Measurements from ENCODE around the gene NFIC. TPM values are rescaled to one million over a fixed set of nuclear protein-coding genes. Genes with fewer than 3 reads are reported as not detected.
A peak's percentile ranks its signal among the peaks of the same experiment; 100 is the strongest.

NFIC gene
- total RNA-seq, 1 donor from 2014 or later: 254 TPM

DNA sequence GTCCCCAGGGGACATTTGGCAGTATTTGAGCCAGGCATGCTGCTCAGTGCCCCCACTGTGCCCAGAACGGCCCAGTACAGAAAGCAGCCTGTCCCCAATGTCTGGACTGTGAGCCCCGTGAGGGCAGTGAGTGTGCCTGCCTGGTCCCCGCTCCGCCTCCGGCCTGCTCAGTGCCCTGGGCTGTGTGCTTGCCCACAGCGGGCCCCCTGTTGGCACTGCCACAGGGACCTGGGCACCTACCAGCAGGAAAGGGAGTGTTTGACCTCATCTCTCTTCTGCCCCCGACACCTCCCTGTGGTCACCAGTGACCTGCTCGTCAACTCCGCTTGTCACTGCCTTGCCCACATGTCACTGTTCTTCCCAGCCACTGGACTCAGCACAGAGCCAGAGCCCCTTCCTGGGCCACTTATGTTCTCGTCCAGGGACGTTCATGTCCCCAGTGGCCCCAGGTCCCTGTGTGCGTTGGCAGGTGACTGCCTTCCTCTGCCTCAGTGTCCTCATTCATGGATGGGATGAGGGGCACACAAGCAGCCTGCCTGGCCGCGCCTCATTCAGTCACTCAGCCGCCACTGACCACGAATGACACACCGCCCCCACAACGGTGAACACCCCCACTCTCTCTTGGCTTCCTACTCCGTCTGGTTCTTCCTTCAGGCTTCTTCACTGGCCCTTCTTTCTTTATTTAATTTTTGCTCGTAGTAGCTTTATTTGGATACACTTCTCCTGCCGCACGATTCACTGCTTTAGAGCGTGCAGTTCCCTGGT, 142.6 kb downstream of the NFIC start:
- no peak for DNase-seq (ENCODE audit: low spot score)

GRCh38 chr19:3509566-3509989, 143.2 kb downstream of the NFIC start:
- DNase-seq (ENCODE audit: low spot score): no peak

GRCh38 chr19:3510727-3511126, 144.3 kb downstream of the NFIC start:
- DNase-seq (ENCODE audit: low spot score): no peak

GRCh38 chr19:3511506-3512251, 145.3 kb downstream of the NFIC start:
- DNase-seq (ENCODE audit: low spot score): no peak

GRCh38 chr19:3512562-3513228, 146.3 kb downstream of the NFIC start:
- DNase-seq (ENCODE audit: low spot score): no peak

DNA sequence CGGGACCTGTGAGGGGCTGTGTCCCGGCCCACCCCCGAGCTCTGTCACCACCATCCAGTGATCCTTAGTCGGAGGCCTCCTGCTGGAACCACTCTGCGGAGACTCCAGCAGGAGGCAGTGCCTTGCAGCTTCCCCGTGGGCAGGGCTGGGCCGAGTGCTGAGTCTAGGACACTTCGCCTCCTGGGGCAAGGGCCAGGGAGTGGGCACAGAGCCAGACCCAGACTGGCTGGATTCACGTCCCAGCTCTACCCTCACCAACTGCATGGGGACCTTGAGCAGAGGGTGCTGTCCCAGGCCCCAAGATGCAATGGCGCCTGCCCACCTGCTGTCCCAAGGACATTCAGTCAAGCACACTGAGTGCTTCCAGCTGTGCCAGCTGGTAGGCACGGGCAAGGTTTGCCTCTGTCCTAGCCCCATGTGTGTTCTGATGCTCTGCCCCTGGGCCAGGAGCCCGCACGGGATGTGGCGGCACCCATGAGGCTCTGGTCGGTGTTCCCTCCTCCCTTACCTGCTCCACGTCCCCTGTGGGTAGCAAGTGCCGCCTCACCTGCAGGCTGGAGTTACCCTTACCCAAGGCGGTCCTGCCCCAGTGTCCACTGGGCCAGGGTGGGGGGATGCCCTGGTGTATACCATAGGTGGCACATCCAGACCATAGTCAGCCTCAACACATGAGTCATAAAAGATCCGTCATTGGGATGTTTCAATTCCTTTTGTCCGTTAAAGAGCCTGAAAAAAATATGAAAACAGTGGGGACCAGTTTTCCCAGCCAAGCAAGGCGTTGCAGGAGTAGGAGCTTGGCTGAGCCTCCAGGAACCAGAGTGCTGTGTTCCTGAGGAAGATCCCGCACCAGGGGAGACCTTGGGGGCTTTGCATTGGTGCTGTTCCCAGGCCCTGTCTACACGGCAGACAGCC, 147.1 kb downstream of the NFIC start:
- DNase-seq (ENCODE audit: low spot score): no peak

DNA sequence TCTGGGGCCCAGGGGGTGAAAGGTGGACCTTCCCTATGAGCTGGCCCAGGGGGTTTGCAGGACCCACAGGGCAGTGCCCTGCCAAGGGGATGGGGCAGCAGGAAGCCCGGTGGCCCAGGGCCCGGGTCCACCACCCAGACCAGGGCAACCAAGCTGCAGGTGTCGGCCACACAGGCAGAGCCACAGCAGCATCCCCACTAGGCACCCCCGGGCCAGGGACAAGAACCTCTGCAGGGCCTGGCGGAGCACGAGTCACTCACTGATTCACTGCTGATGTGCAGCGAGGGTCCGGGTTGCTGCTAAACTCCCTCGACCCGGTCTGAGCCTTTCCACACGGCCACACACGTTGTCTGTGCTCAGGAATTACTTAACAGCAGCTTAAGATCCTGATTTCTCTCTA, 148.5 kb downstream of the NFIC start:
- DNase-seq (ENCODE audit: low spot score): no peak

DNA sequence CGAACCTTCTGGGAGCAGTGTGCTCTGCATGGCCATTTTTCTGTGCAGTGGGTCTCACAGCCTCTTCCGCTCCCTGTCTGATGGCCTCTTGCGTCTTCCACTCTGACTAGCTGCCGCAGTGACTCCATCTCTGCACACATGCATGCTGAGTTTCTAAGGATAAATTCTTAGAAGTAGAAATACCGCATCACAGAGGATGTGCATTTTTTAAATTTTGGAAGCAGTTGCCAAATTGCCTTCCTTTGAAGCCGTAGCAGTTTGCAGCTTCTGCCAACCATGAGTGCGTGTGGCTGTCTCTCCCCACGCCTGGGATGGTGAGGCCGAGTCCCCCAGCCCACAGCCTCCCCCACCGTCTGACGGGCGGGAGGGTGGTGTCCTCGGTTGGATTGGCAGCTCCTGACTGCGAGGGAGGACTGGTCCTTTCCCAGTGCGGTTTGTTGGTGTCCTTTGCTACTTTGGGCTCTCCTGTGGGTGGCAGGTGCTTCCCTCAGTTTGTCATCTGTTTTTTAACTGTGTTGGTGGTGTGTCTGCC, 149.6 kb downstream of the NFIC start:
- DNase-seq (ENCODE audit: low spot score): no peak

DNA sequence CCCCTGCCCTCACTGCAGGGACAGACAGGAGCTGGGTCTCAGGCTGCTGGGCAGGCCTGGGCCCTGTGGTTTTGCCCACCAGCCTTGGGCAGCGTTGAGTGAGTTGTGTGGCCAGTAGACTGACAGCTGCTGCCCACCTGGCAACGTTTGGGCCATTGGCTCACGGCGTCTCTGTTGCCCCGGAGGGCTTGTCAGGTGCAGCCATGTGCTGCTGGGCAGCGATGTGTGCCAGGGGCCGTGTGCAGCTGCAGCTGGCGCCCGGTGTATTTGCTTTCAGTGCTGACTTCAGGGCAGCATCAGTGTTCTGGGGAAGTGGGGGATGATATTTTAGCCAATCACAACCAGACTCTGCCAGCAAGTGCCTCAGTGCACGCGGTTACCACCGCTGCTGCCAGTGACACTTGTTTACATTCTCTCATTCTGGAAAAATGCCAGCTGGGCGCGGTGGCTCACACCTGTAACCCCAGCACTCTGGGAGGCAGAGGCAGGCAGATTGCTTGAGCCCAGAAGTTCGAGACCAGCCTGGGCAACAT, 150.4 kb downstream of the NFIC start:
- peak; percentile 62 for DNase-seq (ENCODE audit: low spot score)

GRCh38 chr19:3517638-3518037, 151.3 kb downstream of the NFIC start:
- no peak for DNase-seq (ENCODE audit: low spot score)

GRCh38 chr19:3518255-3518654, 151.9 kb downstream of the NFIC start:
- no peak for DNase-seq (ENCODE audit: low spot score)

GRCh38 chr19:3518659-3519058, 152.3 kb downstream of the NFIC start:
- DNase-seq (ENCODE audit: low spot score): no peak

Other genes starting within 250 kb of the NFIC start
- 6.4 TPM for gene GNA15, start 230.6 kb upstream of the NFIC start, total RNA-seq
- 2.4 TPM for gene S1PR4, start 187.8 kb upstream of the NFIC start, total RNA-seq
- 44.9 TPM for gene NCLN, start 180.7 kb upstream of the NFIC start, total RNA-seq
- 0.49 TPM for gene CELF5, start 141.9 kb upstream of the NFIC start, total RNA-seq
- 712 TPM for gene SMIM24, start 113.9 kb downstream of the NFIC start, total RNA-seq
- gene SMIM44, start 116.9 kb downstream of the NFIC start, total RNA-seq: 3.7 TPM
- gene DOHH, start 134.1 kb downstream of the NFIC start, total RNA-seq: 11.6 TPM
- 84.7 TPM for gene FZR1, start 139.7 kb downstream of the NFIC start, total RNA-seq
- 10.3 TPM for gene TEKTIP1, start 172.6 kb downstream of the NFIC start, total RNA-seq
- 64.1 TPM for gene MFSD12, start 191.0 kb downstream of the NFIC start, total RNA-seq
- gene HMG20B, start 206.4 kb downstream of the NFIC start, total RNA-seq: 100 TPM
- 1.3 TPM for gene GIPC3, start 218.9 kb downstream of the NFIC start, total RNA-seq
- gene TBXA2R, start 240.3 kb downstream of the NFIC start, total RNA-seq: 4.9 TPM